Measurements from ENCODE around the gene KLK10. TPM values are rescaled to one million over a fixed set of nuclear protein-coding genes. Genes with fewer than 3 reads are reported as not detected.

Gene KLK10
- total RNA-seq, 1 experiment from 2014 or later, result 28.0 TPM

- Histone ChIP-seq H3K27me3 (ENCODE audit: insufficient read depth, low read depth) (no peaks in the 10 kb centered on the region), H3F3A (ENCODE audit: insufficient read depth, low read depth) (peaks cover 24% of the 10 kb centered on the region; the same call in 1 of the 2 replicates), H3K4me1 (replicated peaks; ENCODE audit: insufficient read depth) (peaks cover 8% of the 10 kb centered on the region), H3K27ac (peak overlapping the region; percentile 66), H3K36me3 (ENCODE audit: low read depth) (peaks cover 7% of the 10 kb centered on the region; the same call in 1 of the 2 replicates), H3K79me2 (ENCODE audit: low read depth) (peaks cover 26% of the 10 kb centered on the region), H3K9me2 (ENCODE audit: insufficient read depth) (no peaks in the 10 kb centered on the region), H2AFZ (peak overlapping the region; percentile 77; the same call in 1 of the 2 replicates), H4K20me1 (ENCODE audit: insufficient read depth) (no peaks in the 10 kb centered on the region), H3K9me3 (ENCODE audit: insufficient read depth, low read depth) (no peaks in the 10 kb centered on the region), H3K4me2 (peak overlapping the region; percentile 93), H3K4me3 (peak overlapping the region; percentile 64)
- BruUV-seq (replicated peaks), result no TSS peak
- intact Hi-C loops (cut with micrococcal nuclease; ENCODE audit: unreplicated experiment), result no loop called here
- DNase-seq, result peak in 1 of 2 experiments; percentile 48
- TF ChIP-seq EZH2 (IDR thresholded peaks at IDR 0.05; ENCODE audit: low read depth), result no peak
- no peak for TF ChIP-seq CTCF (conservative IDR thresholded peaks at IDR 0.05)
- CTCF ChIA-PET, result interaction anchor here (0.6 to 2.6 kb wide), 3 partner anchors 17 to 21 kb away, joined by 3 to 20 read pairs (median 4); partner anchors contain the start of gene KLK7
- POLR2A ChIA-PET (ENCODE audit: unreplicated experiment), result interaction anchor here (0.6 to 2.1 kb wide), 4 partner anchors 8 to 31 kb away, joined by 5 to 22 read pairs (median 14); partner anchors contain the start of genes KLK6 and KLK7
These were observed 19.1 kb downstream of the KLK10 start for GRCh38 chr19:51000426-51000825.

GRCh38 chr19:50998686-50999085, 20.8 kb downstream of the KLK10 start:
- intact Hi-C loops (cut with micrococcal nuclease; ENCODE audit: unreplicated experiment), result no loop called here
- H3K36me3 ChIP-seq (ENCODE audit: low read depth), result peaks cover 14% of the 10 kb centered on the region; the same call in 1 of the 2 replicates
- TF ChIP-seq CTCF (conservative IDR thresholded peaks at IDR 0.05) (no peak), EZH2 (IDR thresholded peaks at IDR 0.05; ENCODE audit: low read depth) (no peak)
- H3K4me3 ChIP-seq, result no peak overlapping the region
- H3K27ac ChIP-seq, result no peak overlapping the region
- POLR2A ChIA-PET (ENCODE audit: unreplicated experiment), result interaction anchor here (0.6 to 0.7 kb wide), 2 partner anchors 11 to 47 kb away, joined by 3 to 4 read pairs; no protein-coding TSS in a partner anchor
- no peak overlapping the region for H3K4me2 ChIP-seq
- peaks cover 26% of the 10 kb centered on the region for H3K79me2 ChIP-seq (ENCODE audit: low read depth)
- no peaks in the 10 kb centered on the region for H3K27me3 ChIP-seq (ENCODE audit: insufficient read depth, low read depth)
- no peaks in the 10 kb centered on the region; the same call in 1 of the 2 replicates for H3K9me2 ChIP-seq (ENCODE audit: insufficient read depth)
- BruUV-seq (replicated peaks), result no TSS peak
- H3K4me1 ChIP-seq (replicated peaks; ENCODE audit: insufficient read depth), result peaks cover 16% of the 10 kb centered on the region
- CTCF ChIA-PET, result interaction anchor here (0.6 kb wide), 1 partner anchor 18 kb away, joined by 4 read pairs; no protein-coding TSS in a partner anchor
- no peaks in the 10 kb centered on the region for H3K9me3 ChIP-seq (ENCODE audit: insufficient read depth, low read depth)
- DNase-seq, result no peak
- no peaks in the 10 kb centered on the region for H4K20me1 ChIP-seq (ENCODE audit: insufficient read depth)
- no peak overlapping the region for H2AFZ ChIP-seq
- H3F3A ChIP-seq (ENCODE audit: insufficient read depth, low read depth), result peaks cover 38% of the 10 kb centered on the region

GRCh38 chr19:50998061-50998460, 21.4 kb downstream of the KLK10 start:
- Histone ChIP-seq H3K27me3 (ENCODE audit: insufficient read depth, low read depth) (no peaks in the 10 kb centered on the region), H3K4me2 (no peak overlapping the region), H3K9me2 (ENCODE audit: insufficient read depth) (no peaks in the 10 kb centered on the region; the same call in 1 of the 2 replicates), H3K79me2 (ENCODE audit: low read depth) (peaks cover 26% of the 10 kb centered on the region), H4K20me1 (ENCODE audit: insufficient read depth) (no peaks in the 10 kb centered on the region), H3K36me3 (ENCODE audit: low read depth) (peaks cover 14% of the 10 kb centered on the region; the same call in 1 of the 2 replicates), H3K4me3 (no peak overlapping the region), H2AFZ (no peak overlapping the region), H3F3A (ENCODE audit: insufficient read depth, low read depth) (peaks cover 38% of the 10 kb centered on the region), H3K4me1 (replicated peaks; ENCODE audit: insufficient read depth) (peaks cover 22% of the 10 kb centered on the region), H3K9me3 (ENCODE audit: insufficient read depth, low read depth) (no peaks in the 10 kb centered on the region), H3K27ac (no peak overlapping the region)
- intact Hi-C loops (cut with micrococcal nuclease; ENCODE audit: unreplicated experiment), result no loop called here
- no TSS peak for BruUV-seq (replicated peaks)
- ChIA-PET POLR2A (ENCODE audit: unreplicated experiment) (no interaction called here), CTCF (no interaction called here)
- TF ChIP-seq CTCF (conservative IDR thresholded peaks at IDR 0.05) (no peak), EZH2 (IDR thresholded peaks at IDR 0.05; ENCODE audit: low read depth) (no peak)
- no peak for DNase-seq

Measured in PC-9 (cell line).